Loucy (cell line): ENCODE measurements around the gene RPL29.

Source experiments
- CTCF ChIP-seq: fragments of 200-600 bp; sonication (generic); conservative IDR thresholded peaks from 2 replicates; pipeline ENCODE4 v1.5.1; 2014; ENCODE audit warnings: mild to moderate bottlenecking, antibody characterized with exemption, low read length
- EZH2phosphoT487 ChIP-seq: fragments of 200-600 bp; IDR thresholded peaks from 2 replicates; pipeline ENCODE4 v1.6.1; 2018; ENCODE audit warnings: antibody characterized with exemption, mild to moderate bottlenecking, moderate library complexity, borderline replicate concordance

- no peak for TF ChIP-seq CTCF
- TF ChIP-seq EZH2phosphoT487 = no peak
Measured at GRCh38 chr3:51970606-51971300, 24.9 kb downstream of the RPL29 start.
